GM21447 (cell line): ENCODE data around the gene POU4F1.

Source experiments
- ATAC-seq: cut with Tn5 transposase; IDR thresholded peaks from one replicate; pipeline ENCODE4 v1.9.1; 2021; ENCODE audit not compliant: unreplicated experiment

POU4F1 gene

GRCh38 chr13:78607409-78608251 is 4.3 kb upstream of the POU4F1 start:
- no peak for ATAC-seq

- no peak for ATAC-seq
These were observed 3.4 kb upstream of the POU4F1 start for GRCh38 chr13:78606471-78607408.

GRCh38 chr13:78604782-78605611 is 1.6 kb upstream of the POU4F1 start:
- ATAC-seq: no peak

GRCh38 chr13:78602561-78603239 is 652 bp downstream of the POU4F1 start:
- peak; percentile 24 for ATAC-seq

GRCh38 chr13:78601874-78602560 is 1.3 kb downstream of the POU4F1 start:
- ATAC-seq: no peak

GRCh38 chr13:78601124-78601873 is 2.1 kb downstream of the POU4F1 start:
- ATAC-seq: no peak

GRCh38 chr13:78600280-78600883 is 3.0 kb downstream of the POU4F1 start:
- ATAC-seq: no peak

- ATAC-seq: no peak
These were observed 3.6 kb downstream of the POU4F1 start for GRCh38 chr13:78599645-78600279.

GRCh38 chr13:78598966-78599644 is 4.2 kb downstream of the POU4F1 start:
- no peak for ATAC-seq

GRCh38 chr13:78598116-78598781 is 5.1 kb downstream of the POU4F1 start:
- no peak for ATAC-seq

- no peak for ATAC-seq
These were observed 5.8 kb downstream of the POU4F1 start for GRCh38 chr13:78597602-78597932.

GRCh38 chr13:78596736-78597601 is 6.4 kb downstream of the POU4F1 start:
- no peak for ATAC-seq

GRCh38 chr13:78596399-78596735 is 7.0 kb downstream of the POU4F1 start:
- no peak for ATAC-seq

- no peak for ATAC-seq
These were observed 7.6 kb downstream of the POU4F1 start for GRCh38 chr13:78595495-78596398.

- ATAC-seq: no peak
These were observed 8.8 kb downstream of the POU4F1 start for GRCh38 chr13:78594456-78594975.
